Vagina (tissue), 2 donors: ENCODE measurements around the gene MT4.

Source experiments
- CTCF ChIP-seq, 3 experiments: fragments of 450-650 bp in 2 of 3; fragments of 200-600 bp in 1 of 3; sonication (generic) in 1 of 3; IDR thresholded peaks; one replicate each; pipeline ENCODE4 v1.5.1; 2017 to 2019; ENCODE audit warnings: antibody characterized with exemption in 3 of 3, mild to moderate bottlenecking in 2 of 3, moderate library complexity in 2 of 3
- POLR2A ChIP-seq, 2 donors: fragments of 450-650 bp; IDR thresholded peaks; one replicate each; pipeline ENCODE4 v1.6.1; 2017; ENCODE audit warnings: antibody characterized with exemption in 2 of 2, mild to moderate bottlenecking in 2 of 2, moderate library complexity in 2 of 2
- POLR2AphosphoS5 ChIP-seq, 2 donors: sonication (generic); formaldehyde crosslinking; IDR thresholded peaks; one replicate each; pipeline ENCODE4 v1.9.0; 2017; ENCODE audit warnings: antibody characterized with exemption in 2 of 2, mild to moderate bottlenecking in 2 of 2, low read depth in 1 of 2; ENCODE audit not compliant: insufficient read depth in 1 of 2

GRCh38 chr16:56520251-56520577, 44.7 kb upstream of the MT4 start:
- TF ChIP-seq POLR2AphosphoS5 (IDR thresholded peaks at IDR 0.05; ENCODE audit: insufficient read depth in 1 of 2, low read depth in 1 of 2) (no peak), POLR2A (IDR thresholded peaks at IDR 0.05) (no peak), CTCF (IDR thresholded peaks at IDR 0.05) (no peak)
